Dermis microvascular lymphatic vessel endothelial cell (primary cell): Measurements from ENCODE around the gene PFKFB4. TPM values are rescaled to one million over a fixed set of nuclear protein-coding genes. Genes with fewer than 3 reads are reported as not detected.
"Not testable (repeated sequence)": the region's sequence is repeated elsewhere in the genome, so short reads cannot be mapped to it uniquely, and the experiment has no call there.

Source experiments
- DNase-seq, 2 donors: peaks; one replicate each; pipeline versions ENCODE4 v3.0.0 to v3.0.0-alpha.2; 2010; ENCODE audit warnings: low read depth in 2 of 2
- total RNA-seq: library from RNA; depleted of rRNA; stranded (reverse); fragments of >200 nt; gene quantifications from 2 replicates; pipeline ENCODE4 v1.2.1, GENCODE V29; 2014

The PFKFB4 gene
- total RNA-seq, 1 donor from 2014 or later, result 1.3 TPM

DNA sequence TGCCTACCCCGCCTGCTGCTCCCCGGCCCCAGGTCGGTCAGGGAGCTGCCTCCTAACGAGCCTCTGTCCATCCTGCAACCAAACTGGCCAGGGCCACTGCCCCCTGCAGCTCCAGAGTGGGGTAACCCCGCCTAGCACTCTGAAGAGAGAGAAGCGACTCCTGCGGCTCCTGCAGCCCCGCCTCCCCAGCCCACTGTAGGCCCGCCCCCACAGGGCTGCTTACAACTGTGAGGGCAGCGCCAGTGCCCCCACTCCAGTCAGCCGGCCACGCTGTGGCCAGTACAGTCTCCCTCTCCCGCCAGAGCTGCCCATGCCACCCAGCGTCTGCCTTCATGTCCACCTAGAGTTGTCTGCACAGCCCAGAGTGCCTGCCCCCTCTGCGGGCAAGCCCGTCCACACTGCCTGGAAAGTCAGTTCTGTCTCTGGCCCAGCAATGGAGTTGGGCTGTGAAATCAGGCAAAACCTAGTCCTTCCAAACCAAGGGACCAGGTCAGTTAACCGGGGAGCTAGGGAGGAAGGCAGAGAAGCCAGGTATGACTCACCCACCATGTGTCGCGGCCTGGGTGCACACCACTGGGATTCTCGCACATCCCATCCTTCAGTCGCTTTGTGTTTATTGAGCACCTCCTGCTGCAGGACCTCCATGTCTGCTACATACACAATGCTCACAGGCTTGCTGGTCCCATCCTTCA lies 4.6 kb upstream of the PFKFB4 start:
- peak in 1 of 2 donors; percentile 36 for DNase-seq

DNA sequence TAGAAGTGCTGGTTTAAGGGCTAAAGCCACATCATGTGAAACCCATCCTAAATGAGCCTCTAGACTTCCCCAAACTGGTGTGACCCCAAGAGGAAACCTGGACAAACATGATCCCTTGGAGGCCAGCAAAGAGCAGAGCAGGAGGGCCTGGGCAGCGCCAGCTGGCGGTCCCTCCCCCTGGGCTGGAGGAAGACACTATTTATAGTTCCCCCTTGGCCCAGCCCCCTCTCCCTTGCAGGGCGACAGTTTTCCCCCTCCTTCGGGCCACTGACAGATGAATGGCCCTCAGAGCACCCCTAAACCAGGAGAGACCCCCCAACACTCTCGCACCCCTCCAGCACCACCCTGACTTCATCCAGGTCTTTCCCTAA lies 4.0 kb upstream of the PFKFB4 start:
- no peak for DNase-seq

DNA sequence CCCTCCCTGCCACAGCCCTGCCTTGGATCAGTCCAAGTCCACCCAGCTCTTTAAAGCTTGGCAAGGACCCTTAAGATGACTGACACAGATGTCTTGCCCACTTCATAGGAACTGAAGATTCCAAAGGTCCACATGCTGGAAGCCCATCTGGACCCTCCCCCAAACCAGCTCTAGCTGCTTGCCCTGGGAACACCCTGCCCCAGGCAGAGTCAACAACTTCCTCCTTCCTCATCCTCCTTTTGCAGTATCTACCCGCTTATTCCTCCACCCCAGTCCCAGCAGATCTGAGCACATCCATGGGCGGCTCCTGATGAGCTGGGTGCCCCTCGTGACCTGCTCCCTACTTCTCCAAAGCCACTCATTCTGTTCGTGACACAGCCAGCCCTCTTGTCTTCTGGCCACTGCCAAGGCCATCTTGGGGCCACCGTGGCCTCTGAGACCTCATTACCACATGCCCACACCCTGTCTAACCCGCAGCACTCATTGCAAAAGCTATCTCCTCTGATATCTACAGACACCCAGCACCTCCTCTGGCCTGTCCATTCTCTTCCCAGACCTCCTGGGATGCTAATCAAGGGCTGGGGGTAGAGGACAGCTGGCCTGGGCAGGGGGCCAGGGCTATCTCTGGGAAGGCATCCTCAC lies 2.0 kb upstream of the PFKFB4 start:
- DNase-seq, result no peak

DNA sequence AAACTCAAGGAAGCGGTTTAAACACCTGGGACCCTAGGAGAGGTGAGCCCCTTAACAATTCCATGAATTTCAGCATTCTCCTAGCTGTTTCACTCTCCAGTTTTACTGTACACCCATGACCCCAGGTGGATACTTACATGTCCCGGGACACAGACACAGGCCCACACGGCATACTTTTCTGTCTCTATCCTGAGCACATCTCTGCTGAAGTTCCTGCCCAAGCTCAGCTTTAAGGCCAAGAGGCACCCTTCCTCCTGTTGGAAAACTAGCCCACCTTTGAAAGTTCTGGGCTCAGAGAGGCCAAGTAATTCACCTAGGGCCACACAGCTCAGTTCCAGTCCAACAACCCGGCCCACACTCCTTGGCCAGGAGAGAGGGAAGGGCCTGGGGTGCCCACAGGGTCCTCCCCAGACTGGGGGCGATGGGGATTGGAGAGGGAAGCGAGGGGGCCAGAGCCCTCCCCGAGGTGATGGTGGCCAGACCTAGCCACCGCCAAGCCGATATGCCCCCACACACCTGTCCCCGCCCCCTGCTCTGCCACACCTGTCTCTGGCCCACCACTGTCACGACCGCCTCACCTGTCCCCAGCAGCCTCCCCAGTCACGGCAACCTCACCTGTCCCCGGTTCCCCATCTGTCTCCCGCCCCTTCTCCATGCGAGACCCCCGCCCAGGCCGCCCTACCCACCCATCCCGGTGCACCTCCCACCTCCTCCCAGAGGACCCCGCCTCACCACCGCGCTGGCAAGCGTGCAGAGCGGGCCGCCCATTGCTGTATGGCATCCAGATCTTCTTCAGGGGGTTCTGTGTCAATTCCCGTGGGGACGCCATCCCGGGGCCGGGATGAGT lies 431 bp downstream of the PFKFB4 start:
- DNase-seq, result no peak

DNA sequence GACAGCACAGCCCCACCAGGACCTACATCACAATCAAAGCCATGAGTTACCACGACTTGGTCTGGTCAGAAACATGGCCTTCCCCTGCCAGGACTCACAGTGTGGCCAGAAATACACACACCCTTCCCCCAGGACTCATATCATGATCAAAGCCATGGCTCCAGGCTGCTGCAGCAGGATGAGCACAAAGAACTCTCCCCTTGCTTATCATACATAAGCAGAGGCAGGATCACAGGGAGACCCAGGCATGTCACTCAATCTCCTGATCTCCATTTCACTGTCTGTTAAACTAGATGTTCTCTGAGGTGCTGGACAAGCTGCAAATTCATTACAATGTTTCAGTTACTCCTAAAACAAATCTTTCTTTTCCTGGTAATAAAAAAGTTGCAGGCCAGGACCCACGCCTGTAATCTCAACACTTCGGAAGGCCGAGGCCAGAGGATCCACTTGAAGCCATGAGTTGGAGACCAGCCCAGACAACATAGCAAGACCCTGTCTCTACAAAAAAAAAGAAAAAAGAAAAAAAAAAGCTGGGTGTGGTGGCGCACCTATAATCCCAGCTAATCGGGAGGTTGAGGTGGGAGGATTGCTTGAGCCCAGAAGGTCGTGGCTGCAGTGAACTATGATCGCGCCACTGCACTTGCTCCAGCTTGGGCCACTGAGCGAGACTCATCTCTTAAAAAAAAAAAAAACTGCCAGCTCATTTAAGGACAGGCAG lies 1.2 kb downstream of the PFKFB4 start:
- no peak for DNase-seq

DNA sequence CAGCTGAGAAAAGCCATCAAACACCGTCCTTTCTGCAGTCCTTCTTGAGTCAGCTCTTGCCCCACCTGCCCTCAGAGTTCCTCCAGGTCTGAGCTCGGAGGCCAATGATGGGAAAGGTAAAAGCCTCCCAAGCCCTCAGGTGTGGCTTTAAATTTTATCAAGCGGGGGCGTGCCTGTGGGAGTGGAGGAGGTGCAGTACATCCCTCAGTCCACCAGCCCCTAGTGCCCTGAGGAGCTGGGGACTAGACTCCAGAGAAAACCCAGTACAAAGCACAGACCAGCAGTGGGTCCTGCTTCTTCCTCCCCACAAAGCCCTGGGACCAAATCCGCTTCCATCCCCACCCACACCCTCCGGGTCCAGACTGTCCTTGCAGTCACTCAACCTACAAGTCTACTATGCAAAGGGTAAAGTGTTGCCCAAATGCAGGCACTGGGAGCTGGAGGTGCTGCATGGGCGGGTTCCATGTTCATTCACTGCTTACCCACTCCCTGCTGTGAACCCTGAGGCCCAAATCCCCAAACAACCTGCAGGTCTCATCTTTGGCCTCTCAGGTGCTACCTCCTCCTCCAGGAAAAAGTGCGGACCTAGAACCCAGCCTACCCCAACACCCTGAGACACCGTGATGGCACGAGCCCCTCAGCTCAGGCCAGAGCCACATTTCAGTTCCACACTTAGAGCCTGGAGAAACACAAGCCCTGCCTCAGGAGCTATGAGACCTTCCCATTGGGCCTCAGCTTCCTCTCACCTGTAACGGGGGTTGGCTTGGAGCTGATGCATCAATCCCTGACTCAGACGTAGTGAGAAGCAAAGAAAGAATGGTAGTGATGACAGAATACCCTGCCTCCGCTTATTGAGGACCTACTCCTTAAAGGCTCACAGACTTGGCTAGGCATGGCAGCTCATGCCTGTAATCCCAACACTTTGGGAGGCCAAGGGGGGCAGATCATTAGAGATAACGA lies 2.4 kb downstream of the PFKFB4 start:
- DNase-seq, result no peak

DNA sequence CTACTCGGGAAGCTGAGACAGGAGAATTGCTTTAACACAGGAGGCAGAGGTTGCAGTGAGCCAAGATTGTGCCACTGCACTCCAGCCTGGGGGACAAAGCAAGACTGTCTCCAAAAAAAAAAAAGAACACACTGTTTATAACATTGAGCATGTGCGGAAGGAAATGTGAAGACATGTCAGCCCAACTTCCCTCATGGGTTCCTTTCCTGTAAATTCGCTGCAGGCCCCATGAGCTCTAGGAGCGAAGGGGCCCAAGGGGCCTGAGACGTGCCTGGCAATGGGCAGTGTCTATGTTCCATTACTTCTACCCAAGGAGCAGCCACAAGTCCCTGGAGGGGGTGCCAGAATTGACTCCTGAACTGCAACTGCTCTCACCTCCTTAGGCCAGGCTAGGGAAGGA lies 3.2 kb downstream of the PFKFB4 start:
- no peak for DNase-seq

DNA sequence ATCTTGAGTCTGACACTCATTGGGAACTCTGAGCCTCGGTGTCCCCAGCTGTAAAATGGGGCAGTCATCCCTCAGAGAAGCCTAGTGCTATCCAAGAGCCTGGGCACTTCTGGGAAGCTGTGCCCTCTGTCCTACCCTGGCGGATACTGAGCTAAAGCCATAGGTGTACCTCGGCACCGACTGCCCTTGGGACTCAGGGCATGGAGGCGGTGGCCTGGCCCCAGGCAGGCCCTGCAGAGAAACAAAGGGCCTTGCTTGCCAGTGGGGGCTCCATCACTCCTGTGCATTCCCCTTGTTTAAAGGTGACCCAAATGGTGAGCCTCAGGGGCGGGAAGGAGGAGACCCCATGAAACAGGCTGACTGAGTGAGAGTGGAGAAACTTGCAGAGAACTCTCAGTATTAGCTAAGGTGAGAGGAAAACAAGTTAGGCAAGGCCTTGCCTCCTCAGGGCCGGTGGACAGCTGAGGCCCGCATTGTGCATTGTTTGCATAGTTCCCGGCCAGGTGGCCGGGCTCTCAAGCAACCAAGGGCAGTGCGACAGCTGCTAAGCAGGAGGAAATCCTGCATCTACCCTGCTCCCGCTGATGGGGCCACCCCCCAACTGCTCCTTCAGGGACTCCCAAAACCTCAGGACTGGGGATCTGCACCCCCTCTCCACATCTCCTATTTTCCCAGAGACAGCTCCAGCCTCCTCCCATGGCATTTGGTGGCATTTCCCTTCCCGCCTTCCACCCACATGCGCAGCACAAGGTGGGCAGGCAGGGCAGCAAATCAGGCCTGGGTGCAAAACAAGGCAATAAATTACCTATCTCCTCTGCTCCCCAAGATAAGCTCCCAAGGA lies 4.3 kb downstream of the PFKFB4 start:
- DNase-seq, result no peak

DNA sequence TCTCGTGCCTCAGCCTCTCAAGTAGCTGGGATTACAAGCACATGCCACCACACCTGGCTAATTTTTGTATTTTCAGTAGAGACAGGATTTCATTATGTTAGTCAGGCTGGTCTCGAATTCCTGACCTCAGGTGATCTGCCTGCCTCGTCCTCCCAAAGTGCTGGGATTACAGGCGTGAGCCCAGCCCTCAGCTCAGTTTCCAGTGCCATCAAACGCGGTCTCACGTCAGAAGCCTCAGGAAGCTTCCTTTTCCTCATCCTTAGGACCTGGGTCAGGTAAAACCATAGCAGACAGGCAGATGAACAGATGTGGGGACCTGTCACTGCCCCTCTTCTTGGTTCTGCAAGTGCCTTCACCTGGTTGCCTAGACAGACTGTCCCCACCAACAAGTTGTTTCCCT lies 5.0 kb downstream of the PFKFB4 start:
- DNase-seq, result not testable (repeated sequence)

DNA sequence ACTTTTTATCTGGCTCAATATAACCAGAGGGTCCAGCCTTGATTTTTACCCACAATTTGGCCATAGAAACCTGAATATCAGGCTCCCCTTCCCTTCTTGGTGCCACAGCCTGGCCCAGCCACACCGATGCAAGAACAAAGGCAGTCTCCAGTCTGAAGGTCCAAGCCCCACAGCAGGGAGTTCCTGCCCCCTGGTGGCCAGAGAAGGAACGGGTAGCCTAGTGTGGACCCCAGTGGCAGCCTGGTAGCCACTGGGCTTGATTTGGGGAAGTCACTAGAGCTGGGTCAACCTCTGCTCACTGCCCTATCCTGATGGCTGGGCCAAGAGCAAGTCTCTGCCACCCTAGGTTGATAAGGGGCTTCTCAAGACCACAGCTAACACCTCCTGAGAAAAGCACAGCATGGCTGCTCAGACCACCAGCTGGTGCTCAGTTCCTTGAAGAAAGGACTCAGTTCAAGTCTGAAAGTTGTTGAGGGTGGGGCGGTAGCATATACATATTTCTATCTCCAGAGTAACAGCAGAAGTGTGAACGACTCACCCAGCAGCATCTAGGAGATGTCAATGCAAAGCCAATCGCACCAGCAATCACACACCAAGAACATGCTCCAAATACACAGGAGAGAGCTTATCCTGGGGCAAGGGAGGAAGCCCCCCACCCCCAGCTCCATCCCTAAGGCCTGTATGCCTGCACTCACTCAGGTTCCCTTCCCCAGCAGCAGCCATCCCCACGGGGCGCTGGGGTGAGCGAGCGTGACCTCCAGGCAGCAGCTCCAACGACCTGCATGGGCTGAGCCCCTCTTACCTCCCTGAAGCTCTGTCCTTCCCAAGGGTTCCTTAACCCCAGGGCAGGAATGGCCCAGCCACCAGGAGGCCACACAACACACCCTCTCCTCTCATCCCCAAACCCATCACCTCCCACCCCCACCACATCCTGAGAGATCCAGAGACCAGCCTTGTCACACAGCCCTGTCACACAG lies 7.6 kb downstream of the PFKFB4 start:
- peak; percentile 63 to 77 for DNase-seq

DNA sequence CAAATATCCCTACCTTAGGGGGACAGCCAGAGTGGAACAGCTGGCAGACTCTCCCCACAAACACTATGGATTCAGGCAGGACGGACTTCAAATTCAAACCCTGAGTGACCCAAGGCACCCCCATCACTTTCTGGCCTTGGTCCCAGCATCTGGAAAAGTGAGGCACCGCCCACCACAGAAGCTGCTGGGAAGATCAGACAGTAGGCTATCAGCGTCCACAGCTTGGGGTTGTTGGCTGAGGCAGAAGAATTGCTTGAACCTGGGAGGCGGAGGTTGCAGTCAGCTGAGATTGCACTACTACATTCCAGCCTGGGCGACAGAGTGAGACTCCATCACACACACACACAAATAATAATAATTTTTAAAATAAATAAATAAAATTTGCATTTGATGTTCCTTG lies 8.5 kb downstream of the PFKFB4 start:
- no peak for DNase-seq

DNA sequence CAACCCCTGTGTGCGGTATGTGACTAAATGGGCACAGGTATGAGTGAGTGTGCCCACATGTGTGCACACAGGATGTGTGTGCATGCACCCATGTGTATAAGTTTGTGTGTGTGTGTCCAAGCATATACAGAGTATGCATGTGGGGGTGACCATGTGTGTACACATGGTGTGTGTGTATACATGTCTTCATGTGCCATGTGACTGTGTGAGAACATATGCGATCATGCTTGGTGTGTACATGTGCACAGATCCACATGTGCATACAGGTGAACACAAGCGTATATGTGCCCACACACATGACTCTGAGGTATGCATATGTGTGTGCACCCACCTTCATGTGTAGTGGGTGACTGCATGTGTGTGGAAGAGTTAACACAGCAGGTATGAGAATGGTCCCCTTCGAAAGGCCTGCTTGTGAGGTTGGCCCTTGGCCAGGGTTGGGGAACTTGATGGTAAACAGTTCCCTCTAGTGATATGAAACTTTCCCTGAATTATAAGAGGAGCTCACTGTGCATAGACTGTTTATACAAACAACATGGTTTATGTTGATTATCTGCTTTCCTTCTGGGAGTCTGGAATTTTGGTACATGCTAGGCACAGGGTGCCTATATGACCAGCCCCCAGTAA lies 10.3 kb downstream of the PFKFB4 start:
- DNase-seq, result peak in 1 of 2 donors; percentile 33

DNA sequence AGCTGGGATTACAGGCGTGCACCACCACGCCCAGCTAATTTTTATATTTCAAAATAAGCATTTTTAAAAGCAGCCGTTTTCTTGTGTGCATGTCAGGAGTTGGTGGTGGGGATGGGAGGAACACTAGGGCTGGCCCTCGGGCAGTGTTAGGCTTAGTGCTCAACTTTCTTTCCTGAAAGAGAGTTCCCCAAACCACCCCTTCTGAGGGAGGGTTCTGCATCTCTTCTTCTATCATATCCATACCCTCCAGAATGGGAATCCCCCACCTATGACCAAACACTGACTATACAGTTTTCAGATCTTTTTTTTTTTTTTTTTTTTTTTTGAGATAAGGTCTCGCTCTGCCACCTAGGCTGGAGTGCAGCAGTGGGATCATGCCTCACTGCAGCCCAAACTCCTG lies 12.5 kb downstream of the PFKFB4 start:
- no peak for DNase-seq

DNA sequence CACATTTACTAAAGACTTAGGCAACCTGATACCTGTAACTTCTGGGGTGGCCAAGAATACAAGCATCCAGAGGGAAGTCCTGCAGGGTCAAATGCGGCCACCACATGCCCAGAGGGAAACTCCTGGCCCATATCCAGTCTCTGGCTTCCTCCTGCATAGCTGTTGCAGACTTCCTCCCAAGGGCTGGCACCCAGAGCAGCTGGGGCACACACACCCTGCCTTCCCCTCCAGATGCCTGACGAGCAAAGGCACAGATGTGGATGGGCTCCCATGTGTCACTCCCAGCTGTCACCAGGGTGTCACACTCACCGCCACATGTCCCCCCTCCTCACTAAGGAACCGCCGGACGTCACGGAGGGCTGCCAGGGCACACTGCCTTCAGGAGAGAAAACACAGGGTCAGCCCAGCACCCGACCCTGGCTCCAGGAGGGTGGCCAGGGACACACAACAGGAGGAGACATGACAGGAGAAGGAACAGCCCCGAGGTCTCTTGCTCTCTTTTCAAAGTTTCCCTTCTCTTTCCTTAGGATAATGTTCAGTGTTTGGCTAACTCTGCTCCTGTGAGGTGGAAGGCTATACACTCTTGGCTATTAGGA lies 13.2 kb downstream of the PFKFB4 start:
- no peak for DNase-seq

DNA sequence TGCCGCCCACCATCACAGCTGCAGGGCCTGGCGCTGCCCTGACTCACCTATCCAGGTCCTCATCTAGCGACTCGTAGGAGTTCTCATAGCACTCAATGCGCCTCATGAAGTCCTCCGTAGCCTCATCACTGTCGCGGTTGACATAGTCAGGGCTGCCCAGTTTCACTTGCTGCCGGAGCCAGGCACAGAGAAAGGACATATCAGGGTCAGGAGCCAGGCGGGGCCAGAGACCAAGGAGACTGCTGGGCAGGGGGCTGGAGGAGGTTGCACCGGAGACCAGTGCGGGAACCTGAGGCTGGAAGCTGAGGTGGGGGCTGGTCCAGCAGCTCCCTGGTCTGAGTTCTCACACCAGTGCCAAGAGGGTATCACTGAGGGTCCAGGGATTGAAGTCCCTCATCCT lies 18.2 kb downstream of the PFKFB4 start:
- no peak for DNase-seq

DNA sequence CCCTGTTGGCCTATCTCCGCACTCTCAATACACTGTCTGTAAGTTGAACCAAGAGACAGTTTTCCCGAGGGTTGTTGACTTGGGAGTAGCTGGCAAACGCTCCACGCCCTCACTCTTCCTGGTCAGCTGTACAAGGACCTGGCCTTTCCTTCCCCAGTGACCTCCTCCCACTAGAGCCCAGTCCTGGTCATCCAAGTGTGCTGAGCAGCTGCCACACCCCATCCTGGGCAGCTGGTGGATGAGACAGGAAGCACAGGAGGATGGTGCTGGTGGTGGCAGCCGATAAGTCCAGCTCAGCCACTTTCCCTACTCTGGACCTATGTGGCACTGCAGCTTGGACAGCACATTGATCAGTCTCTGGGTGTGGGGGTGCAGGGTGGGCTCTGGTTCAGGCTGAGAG lies 19.8 kb downstream of the PFKFB4 start:
- DNase-seq, result no peak

DNA sequence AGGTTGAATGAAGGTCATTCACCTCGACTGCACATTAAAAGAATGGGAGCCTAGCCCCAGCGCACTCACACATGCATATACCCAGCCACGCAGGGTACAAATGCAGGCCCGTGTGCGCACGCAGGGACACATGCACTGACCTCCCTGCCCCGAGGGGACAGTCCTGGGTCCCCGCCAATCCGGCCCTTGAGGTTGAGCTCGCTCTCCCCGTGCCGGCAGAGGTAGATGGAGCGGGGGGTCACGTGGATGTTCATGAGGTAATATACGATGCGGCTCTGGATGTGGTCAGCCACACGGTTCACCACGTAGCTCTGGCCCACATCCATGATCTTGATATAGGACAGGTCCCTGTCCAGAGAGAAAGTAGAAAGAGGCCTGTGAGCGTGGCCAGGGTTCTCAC lies 20.5 kb downstream of the PFKFB4 start:
- DNase-seq, result no peak

DNA sequence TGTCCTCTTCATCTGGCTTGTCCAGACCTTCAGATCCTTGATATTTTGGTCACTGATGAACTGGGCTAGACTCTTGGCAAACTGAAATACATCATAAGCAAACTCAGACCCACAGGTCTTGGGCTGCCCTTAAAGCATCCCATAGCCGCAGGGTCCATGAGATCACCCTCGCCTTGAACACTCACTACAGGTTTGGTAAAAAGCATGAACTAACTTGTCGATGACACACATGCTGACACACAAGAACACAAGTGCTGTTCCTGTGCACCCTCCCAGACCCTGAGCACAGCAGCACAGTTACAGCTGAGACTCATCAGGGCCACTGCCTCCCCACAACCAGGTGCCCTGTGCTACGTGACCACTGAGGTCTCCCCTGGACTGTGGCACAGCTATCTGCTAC lies 21.0 kb downstream of the PFKFB4 start:
- no peak for DNase-seq
